HG03135 (cell line): Measurements from ENCODE around the gene BRK1.
"Not testable (repeated sequence)": the region's sequence is repeated elsewhere in the genome, so short reads cannot be mapped to it uniquely, and the experiment has no call there.

ENCODE experiments used
- ATAC-seq: cut with Tn5 transposase; IDR thresholded peaks from one replicate; pipeline ENCODE4 v1.9.1; 2021; ENCODE audit warnings: mild to moderate bottlenecking, moderate library complexity; ENCODE audit not compliant: unreplicated experiment

The BRK1 gene

GRCh38 chr3:10176150-10176549 lies 60.7 kb downstream of the BRK1 start:
- not testable (repeated sequence) for ATAC-seq
